Endodermal cell (in vitro differentiated cells): Measurements from ENCODE around the gene COG5. TPM values are rescaled to one million over a fixed set of nuclear protein-coding genes. Genes with fewer than 3 reads are reported as not detected.

Experiments used
- DNase-seq: peaks from one replicate; pipeline ENCODE4 v3.0.0-alpha.2; 2017
- H3K27ac ChIP-seq: 2 replicates; pipeline ENCODE4 v1.5.1; 2013; ENCODE audit warnings: mild to moderate bottlenecking, low read depth, low read length, moderate library complexity
- H3K27me3 ChIP-seq: 2 replicates; pipeline ENCODE4 v1.6.1; 2013; ENCODE audit warnings: mild to moderate bottlenecking, low read length, moderate library complexity; ENCODE audit not compliant: insufficient read depth, control insufficient read depth, poor library complexity, severe bottlenecking
- H3K36me3 ChIP-seq: 2 replicates; pipeline ENCODE4 v1.7.0; 2013; ENCODE audit warnings: mild to moderate bottlenecking, low read length, moderate library complexity; ENCODE audit not compliant: control insufficient read depth, insufficient read depth
- H3K4me1 ChIP-seq: one replicate; pipeline ENCODE4 v1.7.0; 2013; ENCODE audit warnings: low read length; ENCODE audit not compliant: control insufficient read depth, insufficient read depth
- H3K4me3 ChIP-seq: 2 replicates; pipeline ENCODE4 v1.5.1; 2013; ENCODE audit warnings: mild to moderate bottlenecking, low read length, moderate library complexity
- H3K9ac ChIP-seq: 2 replicates; pipeline ENCODE4 v1.6.1; 2013; ENCODE audit warnings: mild to moderate bottlenecking, low read length, moderate library complexity; ENCODE audit not compliant: poor library complexity, severe bottlenecking; ENCODE audit errors: extremely low read depth
- H3K9me3 ChIP-seq: 2 replicates; pipeline ENCODE4 v1.6.1; 2013; ENCODE audit warnings: mild to moderate bottlenecking, low read length, moderate library complexity; ENCODE audit not compliant: control insufficient read depth
- H3K27ac Mint-ChIP-seq: 2 replicates; pipeline ENCODE4 v1.8.0; 2020; ENCODE audit warnings: mixed read lengths
- H3K27me3 Mint-ChIP-seq: 2 replicates; pipeline ENCODE4 v1.8.0; 2021; ENCODE audit warnings: mild to moderate bottlenecking, mixed read lengths; ENCODE audit not compliant: insufficient read depth
- H3K36me3 Mint-ChIP-seq: 2 replicates; pipeline ENCODE4 v1.8.0; 2020; ENCODE audit warnings: low read depth, mixed read lengths
- H3K4me1 Mint-ChIP-seq: 2 replicates; pipeline ENCODE4 v1.8.0; 2020; ENCODE audit warnings: mixed read lengths
- H3K4me3 Mint-ChIP-seq: 2 replicates; pipeline ENCODE4 v1.8.0; 2020; ENCODE audit warnings: mild to moderate bottlenecking, moderate library complexity, mixed read lengths
- H3K9me3 Mint-ChIP-seq: 2 replicates; pipeline ENCODE4 v1.8.0; 2020; ENCODE audit warnings: mild to moderate bottlenecking, mixed read lengths
- CTCF ChIP-seq: fragments of 200-600 bp; sonication (generic); conservative IDR thresholded peaks from 2 replicates; pipeline ENCODE4 v1.5.0; 2021; ENCODE audit warnings: antibody characterized with exemption, mild to moderate bottlenecking
- WGBS, 2 experiments: methylation state at CpG; one replicate each; pipeline versions ENCODE4 v1.1.5 to v1.1.7; 2013; ENCODE audit warnings: missing lambda C conversion rate in 2 of 2, mixed read lengths in 1 of 2; ENCODE audit not compliant: insufficient coverage in 1 of 2, insufficient read length in 1 of 2; 5-methylcytosine and 5-hydroxymethylcytosine counted together
- total RNA-seq, 2 donors: library from RNA; stranded (reverse); fragmentation: NEBNext Ultra II Directional in 1 of 2; extraction: Animal tissue kit (Norgen Biotek cat#: 25700) in 1 of 2; gene quantifications; 2 replicates in 1 of 2; 3 replicates in 1 of 2; pipeline ENCODE4 v1.2.1, GENCODE V29; 2021

Gene COG5
- total RNA-seq, 2 donors from 2014 or later = 25.5 to 34.7 TPM

- Histone ChIP-seq H3K36me3 (no peaks in the 10 kb centered on the region), H3K4me1 (no peaks in the 10 kb centered on the region), H3K9me3 (no peaks in the 10 kb centered on the region), H3K4me3 (peak overlapping the region; percentile 89), H3K27me3 (no peaks in the 10 kb centered on the region), H3K27ac (peak overlapping the region; percentile 97), H3K9ac (peak overlapping the region; percentile 98)
- WGBS, 2 experiments = 0 to 2% methylated on average over 10 to 73 of the region's 73 CpGs
- Mint-ChIP-seq H3K27ac (peak overlapping the region; percentile 100), H3K27me3 (no peaks in the 10 kb centered on the region), H3K4me1 (peaks cover 15% of the 10 kb centered on the region), H3K36me3 (peaks cover 4% of the 10 kb centered on the region), H3K9me3 (no peaks in the 10 kb centered on the region), H3K4me3 (peak overlapping the region; percentile 97)
- no peak for TF ChIP-seq CTCF
- DNase-seq = peak; percentile 98
Observed at GRCh38 chr7:107169120-107170050, 394.3 kb downstream of the COG5 start.

- Mint-ChIP-seq H3K27me3 (no peaks in the 10 kb centered on the region), H3K4me3 (peak within 1 kb of the TSS; percentile 97), H3K36me3 (peaks cover 4% of the 10 kb centered on the region), H3K9me3 (no peaks in the 10 kb centered on the region), H3K27ac (peak within 1 kb of the TSS; percentile 100), H3K4me1 (peaks cover 8% of the 10 kb centered on the region)
- Histone ChIP-seq H3K27me3 (no peaks in the 10 kb centered on the region), H3K4me1 (no peaks in the 10 kb centered on the region), H3K4me3 (peak within 1 kb of the TSS; percentile 89), H3K9ac (peak within 1 kb of the TSS; percentile 98), H3K9me3 (no peaks in the 10 kb centered on the region), H3K27ac (peak within 1 kb of the TSS; percentile 97), H3K36me3 (no peaks in the 10 kb centered on the region)
- WGBS, 2 experiments = 0% methylated on average over 23 to 44 of the region's 44 CpGs
- TF ChIP-seq CTCF = no peak
- DNase-seq = peak; percentile 99
Observed at GRCh38 chr7:107168233-107169119, 395.2 kb downstream of the COG5 start, which contains the start of gene HBP1. Gene HBP1 (plus strand): TSS chr7:107169003. CDS start chr7:107179894, 10,891 bp downstream.

- Mint-ChIP-seq H3K4me1 (peaks cover 5% of the 10 kb centered on the region), H3K4me3 (peak overlapping the region; percentile 97), H3K9me3 (no peaks in the 10 kb centered on the region), H3K27ac (peak overlapping the region; percentile 100), H3K27me3 (no peaks in the 10 kb centered on the region), H3K36me3 (peaks cover 4% of the 10 kb centered on the region)
- no peak for DNase-seq
- H3K9me3 ChIP-seq = no peaks in the 10 kb centered on the region
- peak overlapping the region; percentile 89 for H3K4me3 ChIP-seq
- 1% methylated on average over 13 to 15 of the region's 15 CpGs for WGBS, 2 experiments
- H3K9ac ChIP-seq = peak overlapping the region; percentile 95
- TF ChIP-seq CTCF = peak; percentile 68
- no peaks in the 10 kb centered on the region for H3K4me1 ChIP-seq
- H3K27ac ChIP-seq = peak overlapping the region; percentile 91
- H3K36me3 ChIP-seq = no peaks in the 10 kb centered on the region
- H3K27me3 ChIP-seq = no peaks in the 10 kb centered on the region
Observed at GRCh38 chr7:107167483-107168232, 396.1 kb downstream of the COG5 start.
